ENCODE results near the gene FARP1. TPM values are rescaled to one million over a fixed set of nuclear protein-coding genes. Genes with fewer than 3 reads are reported as not detected.

Gene FARP1
- total and polyA plus RNA-seq, 10 of the 15 experiments (the other 5 are each of a cell fraction or from before 2014, with no cell fraction given): 0.17 to 6.9 (median 0.68) TPM

DNA sequence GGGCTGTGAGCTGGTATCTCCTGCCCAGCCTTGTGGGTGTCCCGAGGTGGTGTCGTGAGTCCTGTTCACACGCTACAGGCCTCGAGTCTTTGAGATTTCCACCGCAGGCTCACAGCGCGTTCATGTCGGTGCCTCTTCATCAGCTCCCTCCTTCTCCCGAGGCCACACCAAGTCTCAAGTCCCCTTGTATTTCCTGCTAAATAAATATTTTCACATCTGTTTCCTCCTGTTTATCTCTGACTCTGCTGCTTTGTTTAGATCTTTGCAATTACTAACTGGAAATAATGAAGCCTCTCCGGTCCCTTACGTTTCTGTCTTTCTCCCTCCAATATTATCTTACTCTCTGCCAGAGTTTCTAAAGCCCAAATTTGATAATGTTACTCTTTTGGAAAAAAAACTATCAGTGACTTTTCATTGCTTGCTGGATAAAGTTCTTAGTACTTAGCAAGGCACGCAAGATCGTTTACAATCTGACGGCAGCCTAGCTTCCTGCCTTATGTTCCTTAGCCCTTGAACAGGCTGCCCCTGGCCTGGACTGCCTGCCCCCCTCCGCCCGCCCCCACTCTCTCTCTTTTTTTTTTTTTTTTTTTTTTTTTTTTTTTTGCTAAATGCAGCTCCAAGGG lies 164.7 kb downstream of the FARP1 start (continued):
- TF ChIP-seq, protein P1, sequence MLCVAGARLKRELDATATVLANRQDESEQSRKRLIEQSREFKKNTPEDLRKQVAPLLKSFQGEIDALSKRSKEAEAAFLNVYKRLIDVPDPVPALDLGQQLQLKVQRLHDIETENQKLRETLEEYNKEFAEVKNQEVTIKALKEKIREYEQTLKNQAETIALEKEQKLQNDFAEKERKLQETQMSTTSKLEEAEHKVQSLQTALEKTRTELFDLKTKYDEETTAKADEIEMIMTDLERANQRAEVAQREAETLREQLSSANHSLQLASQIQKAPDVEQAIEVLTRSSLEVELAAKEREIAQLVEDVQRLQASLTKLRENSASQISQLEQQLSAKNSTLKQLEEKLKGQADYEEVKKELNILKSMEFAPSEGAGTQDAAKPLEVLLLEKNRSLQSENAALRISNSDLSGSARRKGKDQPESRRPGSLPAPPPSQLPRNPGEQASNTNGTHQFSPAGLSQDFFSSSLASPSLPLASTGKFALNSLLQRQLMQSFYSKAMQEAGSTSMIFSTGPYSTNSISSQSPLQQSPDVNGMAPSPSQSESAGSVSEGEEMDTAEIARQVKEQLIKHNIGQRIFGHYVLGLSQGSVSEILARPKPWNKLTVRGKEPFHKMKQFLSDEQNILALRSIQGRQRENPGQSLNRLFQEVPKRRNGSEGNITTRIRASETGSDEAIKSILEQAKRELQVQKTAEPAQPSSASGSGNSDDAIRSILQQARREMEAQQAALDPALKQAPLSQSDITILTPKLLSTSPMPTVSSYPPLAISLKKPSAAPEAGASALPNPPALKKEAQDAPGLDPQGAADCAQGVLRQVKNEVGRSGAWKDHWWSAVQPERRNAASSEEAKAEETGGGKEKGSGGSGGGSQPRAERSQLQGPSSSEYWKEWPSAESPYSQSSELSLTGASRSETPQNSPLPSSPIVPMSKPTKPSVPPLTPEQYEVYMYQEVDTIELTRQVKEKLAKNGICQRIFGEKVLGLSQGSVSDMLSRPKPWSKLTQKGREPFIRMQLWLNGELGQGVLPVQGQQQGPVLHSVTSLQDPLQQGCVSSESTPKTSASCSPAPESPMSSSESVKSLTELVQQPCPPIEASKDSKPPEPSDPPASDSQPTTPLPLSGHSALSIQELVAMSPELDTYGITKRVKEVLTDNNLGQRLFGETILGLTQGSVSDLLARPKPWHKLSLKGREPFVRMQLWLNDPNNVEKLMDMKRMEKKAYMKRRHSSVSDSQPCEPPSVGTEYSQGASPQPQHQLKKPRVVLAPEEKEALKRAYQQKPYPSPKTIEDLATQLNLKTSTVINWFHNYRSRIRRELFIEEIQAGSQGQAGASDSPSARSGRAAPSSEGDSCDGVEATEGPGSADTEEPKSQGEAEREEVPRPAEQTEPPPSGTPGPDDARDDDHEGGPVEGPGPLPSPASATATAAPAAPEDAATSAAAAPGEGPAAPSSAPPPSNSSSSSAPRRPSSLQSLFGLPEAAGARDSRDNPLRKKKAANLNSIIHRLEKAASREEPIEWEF (IDR thresholded peaks at IDR 0.05; ENCODE audit: insufficient replicate concordance, low read depth, low read length): no peak
- TF ChIP-seq NR2C1 (IDR thresholded peaks at IDR 0.05) (no peak), KLF5 (IDR thresholded peaks at IDR 0.05; ENCODE audit: partially characterized antibody) (no peak), GABPA (IDR thresholded peaks at IDR 0.05; ENCODE audit: low read depth) (no peak)

DNA sequence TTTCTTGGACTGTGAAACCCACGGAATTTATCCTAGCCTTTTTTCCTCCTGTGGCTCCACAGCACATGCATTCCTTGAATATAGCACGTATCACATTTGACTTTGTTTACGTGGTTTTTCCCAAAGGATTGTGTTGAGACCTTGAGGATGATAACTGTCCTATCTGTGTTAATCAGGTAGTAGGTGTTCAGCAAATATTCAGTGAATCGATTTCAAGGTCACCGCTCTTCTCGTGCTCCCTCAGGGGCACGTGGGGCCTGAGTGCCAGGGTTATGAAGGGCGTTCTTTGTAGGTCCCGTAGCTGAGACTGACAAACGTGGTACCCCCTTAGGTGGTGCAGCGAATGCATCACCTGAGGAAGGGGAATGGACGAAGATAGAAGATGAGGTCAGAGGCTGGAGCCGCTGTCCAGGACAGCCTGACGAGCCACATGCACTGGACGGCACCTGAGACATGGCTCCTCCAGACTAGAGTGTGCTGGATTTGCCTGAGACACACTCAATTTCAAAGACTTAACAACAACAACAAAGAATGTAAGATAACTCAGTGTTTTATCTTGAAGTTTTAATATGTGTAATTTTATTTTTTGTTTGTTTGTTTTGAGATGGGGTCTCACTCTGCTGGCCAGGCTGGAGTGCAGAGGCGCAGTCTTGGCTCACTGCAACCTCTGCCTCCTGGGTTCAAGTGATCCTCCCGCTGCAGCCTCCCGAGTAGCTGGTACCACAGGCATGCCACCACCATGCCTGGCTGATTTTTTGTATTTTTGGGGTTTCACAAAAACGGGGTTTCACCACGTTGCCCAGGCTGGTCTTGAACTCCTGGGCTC lies 165.4 kb downstream of the FARP1 start:
- ChIA-PET CTCF (no interaction called here), SMC1A (ENCODE audit: uncharacterized antibody, unreplicated experiment) (no interaction called here), RAD21 (ENCODE audit: unreplicated experiment) (no interaction called here), POLR2A (no interaction called here)
- Histone ChIP-seq H3K9me3 (replicated peaks; ENCODE audit: control insufficient read depth, insufficient read depth, low read length) (no peaks in the 10 kb centered on the region), H4K20me1 (ENCODE audit: control insufficient read depth, insufficient read depth) (no peaks in the 10 kb centered on the region), H2AFZ (ENCODE audit: control insufficient read depth, low read depth, low read length) (no peak overlapping the region), H3K79me2 (ENCODE audit: control insufficient read depth, insufficient read depth, low read length) (no peaks in the 10 kb centered on the region), H3K36me3 (ENCODE audit: control insufficient read depth in 2 of 2, insufficient read depth in 2 of 2, low read length in 1 of 2) (no peaks in the 10 kb centered on the region), H3K27me3 (replicated peaks in 1 of 2; ENCODE audit: control insufficient read depth in 2 of 2, insufficient read depth in 2 of 2, low read length in 1 of 2) (no peaks in the 10 kb centered on the region), H3K4me3 (no peak overlapping the region), H3K4me1 (ENCODE audit: control insufficient read depth, insufficient read depth, low read length) (no peaks in the 10 kb centered on the region), H3K4me2 (ENCODE audit: control insufficient read depth, insufficient read depth) (no peak overlapping the region), H3K27ac (ENCODE audit: control insufficient read depth, insufficient read depth) (no peak overlapping the region), H3K9ac (ENCODE audit: control insufficient read depth, insufficient read depth, low read length) (no peak overlapping the region)
- DNase-seq (ENCODE audit: low read depth, low spot score) (no peak), ATAC-seq (no peak), FAIRE-seq (no peak)
- no peak for TF ChIP-seq SMAD5 (IDR thresholded peaks at IDR 0.05; ENCODE audit: low read depth)
- no peak for TF ChIP-seq SIX5 (IDR thresholded peaks at IDR 0.05; ENCODE audit: low read depth, low read length, severe bottlenecking)
- TF ChIP-seq, protein P2, sequence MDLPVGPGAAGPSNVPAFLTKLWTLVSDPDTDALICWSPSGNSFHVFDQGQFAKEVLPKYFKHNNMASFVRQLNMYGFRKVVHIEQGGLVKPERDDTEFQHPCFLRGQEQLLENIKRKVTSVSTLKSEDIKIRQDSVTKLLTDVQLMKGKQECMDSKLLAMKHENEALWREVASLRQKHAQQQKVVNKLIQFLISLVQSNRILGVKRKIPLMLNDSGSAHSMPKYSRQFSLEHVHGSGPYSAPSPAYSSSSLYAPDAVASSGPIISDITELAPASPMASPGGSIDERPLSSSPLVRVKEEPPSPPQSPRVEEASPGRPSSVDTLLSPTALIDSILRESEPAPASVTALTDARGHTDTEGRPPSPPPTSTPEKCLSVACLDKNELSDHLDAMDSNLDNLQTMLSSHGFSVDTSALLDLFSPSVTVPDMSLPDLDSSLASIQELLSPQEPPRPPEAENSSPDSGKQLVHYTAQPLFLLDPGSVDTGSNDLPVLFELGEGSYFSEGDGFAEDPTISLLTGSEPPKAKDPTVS (IDR thresholded peaks at IDR 0.05; ENCODE audit: low read depth, low read length): no peak
- TF ChIP-seq MYC (IDR thresholded peaks at IDR 0.05; ENCODE audit: insufficient read depth, insufficient read length, insufficient replicate concordance, low read length, severe bottlenecking): no peak
- TF ChIP-seq SUZ12 (IDR thresholded peaks at IDR 0.05; ENCODE audit: unreplicated experiment): no peak
- no TSS peak for BruUV-seq (replicated peaks)
- 37% methylated on average over 20 of the region's 20 CpGs for WGBS (ENCODE audit: insufficient coverage, insufficient replicate concordance, low lambda C conversion rate, missing lambda C conversion rate)
- intact Hi-C loops (cut with micrococcal nuclease; ENCODE audit: unreplicated experiment): no loop called here
- in situ Hi-C loops (cut with MboI): no loop called here
